ENCODE measurements around the gene TIPARP.

The TIPARP gene, protein sequence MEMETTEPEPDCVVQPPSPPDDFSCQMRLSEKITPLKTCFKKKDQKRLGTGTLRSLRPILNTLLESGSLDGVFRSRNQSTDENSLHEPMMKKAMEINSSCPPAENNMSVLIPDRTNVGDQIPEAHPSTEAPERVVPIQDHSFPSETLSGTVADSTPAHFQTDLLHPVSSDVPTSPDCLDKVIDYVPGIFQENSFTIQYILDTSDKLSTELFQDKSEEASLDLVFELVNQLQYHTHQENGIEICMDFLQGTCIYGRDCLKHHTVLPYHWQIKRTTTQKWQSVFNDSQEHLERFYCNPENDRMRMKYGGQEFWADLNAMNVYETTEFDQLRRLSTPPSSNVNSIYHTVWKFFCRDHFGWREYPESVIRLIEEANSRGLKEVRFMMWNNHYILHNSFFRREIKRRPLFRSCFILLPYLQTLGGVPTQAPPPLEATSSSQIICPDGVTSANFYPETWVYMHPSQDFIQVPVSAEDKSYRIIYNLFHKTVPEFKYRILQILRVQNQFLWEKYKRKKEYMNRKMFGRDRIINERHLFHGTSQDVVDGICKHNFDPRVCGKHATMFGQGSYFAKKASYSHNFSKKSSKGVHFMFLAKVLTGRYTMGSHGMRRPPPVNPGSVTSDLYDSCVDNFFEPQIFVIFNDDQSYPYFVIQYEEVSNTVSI

DNA sequence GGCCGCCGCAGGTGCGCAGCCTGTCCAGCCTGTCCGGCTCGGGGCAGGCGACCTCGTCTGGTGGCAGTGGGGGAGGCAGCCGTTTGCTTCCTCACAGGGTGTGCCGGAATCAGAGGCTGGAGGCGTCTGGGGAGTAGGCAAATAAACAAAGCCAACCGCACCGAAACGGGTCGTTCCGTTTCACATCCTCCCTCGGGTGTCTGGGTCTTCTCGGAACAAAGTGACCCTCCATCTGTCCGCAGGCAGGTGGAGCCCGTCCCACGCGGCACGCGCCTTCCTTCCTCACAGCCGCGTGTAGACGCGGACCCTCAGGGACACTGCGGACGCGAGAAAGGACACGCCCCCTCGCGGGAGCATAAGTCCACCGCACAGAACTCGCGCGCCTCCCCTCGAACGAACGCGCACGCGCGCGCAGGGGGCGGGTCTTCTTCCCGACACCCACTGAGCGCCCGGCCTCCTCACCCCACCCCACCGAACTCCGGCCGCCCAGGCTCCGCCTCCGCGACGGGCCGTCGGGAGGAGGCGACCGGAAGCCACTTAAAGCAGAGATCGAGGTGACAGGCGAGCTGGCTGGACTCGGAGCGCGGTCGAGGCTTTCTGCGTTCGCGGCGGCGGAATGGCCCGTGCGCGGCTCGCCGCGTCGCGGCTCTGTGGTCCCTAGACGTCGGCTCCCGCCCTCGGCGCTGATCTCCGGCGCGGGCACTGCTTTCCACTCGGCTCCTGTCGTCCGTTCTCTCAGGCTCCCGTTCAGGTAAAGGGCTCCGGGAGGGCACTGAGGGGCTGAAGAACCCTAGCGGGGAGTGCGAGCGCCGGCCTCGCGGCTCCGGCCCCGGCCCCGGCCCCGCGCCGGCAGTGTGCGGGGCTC, at the start of gene TIPARP:
TSS of gene TIPARP (plus strand) at position 545 of the 865 bp plus-strand sequence. CDS start 3,108 bp downstream, outside the sequence.
- peak; percentile 94 to 97 for DNase-seq (ENCODE audit: low read depth in 2 of 2)

DNA sequence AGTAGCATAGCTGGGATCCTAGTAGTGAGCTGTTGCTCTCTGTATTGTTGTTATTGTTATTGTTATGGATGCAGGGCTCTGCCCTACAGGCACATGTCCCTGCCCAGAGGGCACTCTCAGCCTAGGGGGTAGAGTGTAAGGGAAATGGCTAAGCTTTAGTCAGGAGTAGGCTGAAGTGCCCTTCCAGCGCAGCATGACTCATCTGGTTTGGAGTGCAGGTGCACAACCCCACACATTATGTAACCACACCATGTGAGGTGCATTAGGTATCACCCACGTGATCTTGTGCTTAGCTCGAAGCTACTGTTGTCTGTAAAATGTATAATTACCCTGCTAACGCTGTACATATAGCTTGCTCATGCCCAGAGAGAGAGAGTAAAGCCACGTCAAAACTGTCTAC, 48.3 kb upstream of the TIPARP start:
- no peak for DNase-seq (ENCODE audit: low read depth in 2 of 2)

DNA sequence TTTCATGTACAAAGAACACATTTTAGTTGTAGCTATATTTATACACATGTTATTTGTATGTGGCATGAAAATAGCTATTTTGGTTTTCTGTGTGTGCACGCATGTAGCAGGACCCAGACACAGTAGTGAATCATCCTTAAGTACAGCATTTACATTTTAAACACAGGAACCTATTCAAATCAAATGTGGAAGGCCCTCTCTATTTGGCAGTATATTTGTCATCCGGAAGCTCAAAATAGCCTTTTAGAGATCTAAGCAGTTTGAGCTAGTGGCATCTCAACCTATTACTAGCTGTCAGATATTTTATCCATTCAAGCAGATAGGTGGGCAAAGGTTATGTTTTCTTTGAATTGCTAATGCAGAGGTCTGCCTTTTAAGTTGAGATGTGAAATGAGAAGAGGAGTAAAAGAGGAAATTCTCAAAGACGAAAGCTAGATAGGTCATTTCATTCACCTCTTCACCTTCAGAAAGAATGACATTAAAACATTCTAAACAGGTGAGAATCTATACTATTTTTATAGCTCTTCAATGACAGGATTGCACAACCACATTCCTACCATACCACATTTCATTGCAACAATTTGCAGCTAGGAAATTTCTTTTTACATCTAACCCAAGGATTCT, 46.3 kb upstream of the TIPARP start:
- DNase-seq (ENCODE audit: low read depth in 2 of 2) = no peak

DNA sequence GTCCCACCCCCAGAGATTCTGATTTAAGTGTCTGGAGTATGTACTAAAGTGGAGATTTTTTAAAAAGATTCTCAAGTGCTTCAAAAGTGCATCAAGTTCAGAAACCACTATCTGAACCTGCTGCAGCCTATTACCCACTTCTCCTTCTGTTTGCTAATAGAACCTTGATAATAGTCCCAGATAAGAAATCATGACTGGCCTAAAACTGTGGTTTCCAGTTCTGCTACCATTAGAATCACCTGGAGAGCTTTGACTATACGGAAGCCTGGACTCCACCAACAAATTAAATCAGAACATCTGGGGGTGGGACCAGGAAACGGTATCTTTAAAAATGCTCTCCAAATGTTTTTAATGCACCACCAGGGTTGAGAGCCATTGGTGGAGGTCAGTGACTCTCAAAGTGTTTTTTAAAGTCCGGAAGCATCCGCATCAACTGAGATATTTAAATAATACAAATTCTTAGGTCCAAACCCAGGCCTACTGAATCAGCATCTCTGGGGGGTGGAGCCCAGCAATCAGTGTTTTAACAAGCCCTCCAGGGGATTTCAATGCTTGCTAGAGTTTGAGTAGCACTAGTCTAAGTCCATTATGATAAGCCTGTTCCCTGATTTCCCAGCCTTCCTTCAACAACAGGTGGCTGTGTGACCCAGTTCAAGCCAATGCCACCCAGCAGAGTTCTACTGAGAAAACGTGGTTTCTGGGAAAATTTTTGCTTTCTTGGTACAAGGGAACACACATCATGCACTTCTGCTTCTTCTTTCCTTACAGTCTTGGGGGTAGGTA, 45.4 kb upstream of the TIPARP start:
- no peak for DNase-seq (ENCODE audit: low read depth in 2 of 2)

DNA sequence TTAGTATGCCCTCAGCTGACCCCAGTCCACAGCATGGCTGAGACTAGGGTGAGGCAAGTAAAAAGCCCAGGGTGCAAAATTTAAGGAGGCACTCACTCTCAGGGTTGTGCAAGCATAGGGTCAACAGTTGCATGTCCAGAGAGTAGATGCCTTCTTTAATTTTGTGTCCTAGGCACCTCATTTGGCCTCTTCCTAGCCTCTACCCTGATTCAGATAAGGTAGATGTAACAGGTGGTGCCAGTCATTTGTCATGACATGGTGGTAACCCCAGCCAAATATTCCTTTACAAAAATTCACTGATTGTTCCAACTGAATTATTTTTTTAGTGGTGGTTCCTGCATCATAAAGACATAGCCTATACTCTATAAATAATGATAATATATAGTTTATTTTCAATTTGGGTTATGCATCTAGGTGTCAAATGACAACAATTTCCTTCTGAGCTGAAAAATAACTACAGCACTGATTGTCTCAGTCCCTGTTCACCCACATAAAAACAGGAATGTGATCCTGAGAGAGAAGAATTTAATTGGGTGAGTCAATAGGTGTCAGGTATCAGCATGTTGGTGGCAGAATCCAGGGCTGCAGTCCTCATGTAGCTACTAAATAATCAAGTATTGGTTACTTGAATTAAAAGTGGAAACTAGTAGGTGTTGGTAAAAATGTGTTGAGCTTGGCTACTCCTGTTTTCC, 44.2 kb upstream of the TIPARP start:
- DNase-seq (ENCODE audit: low read depth in 2 of 2) = no peak

DNA sequence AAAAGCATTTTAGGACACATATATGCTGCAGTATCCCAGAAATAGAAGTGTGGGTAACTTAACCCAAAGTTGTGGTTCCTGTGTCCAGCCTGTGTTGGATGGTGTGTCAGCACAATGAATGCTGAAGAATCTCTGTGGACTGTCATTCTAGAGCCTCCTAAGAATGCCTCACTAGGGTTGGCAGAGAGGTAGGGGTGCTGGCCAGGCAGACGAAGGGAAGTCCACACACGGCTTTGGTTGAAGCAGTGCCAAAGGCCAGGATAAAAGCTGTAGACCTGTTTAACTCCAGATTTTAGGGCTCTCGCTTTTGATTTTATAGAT, 43.7 kb upstream of the TIPARP start:
- DNase-seq (ENCODE audit: low read depth in 2 of 2) = no peak

DNA sequence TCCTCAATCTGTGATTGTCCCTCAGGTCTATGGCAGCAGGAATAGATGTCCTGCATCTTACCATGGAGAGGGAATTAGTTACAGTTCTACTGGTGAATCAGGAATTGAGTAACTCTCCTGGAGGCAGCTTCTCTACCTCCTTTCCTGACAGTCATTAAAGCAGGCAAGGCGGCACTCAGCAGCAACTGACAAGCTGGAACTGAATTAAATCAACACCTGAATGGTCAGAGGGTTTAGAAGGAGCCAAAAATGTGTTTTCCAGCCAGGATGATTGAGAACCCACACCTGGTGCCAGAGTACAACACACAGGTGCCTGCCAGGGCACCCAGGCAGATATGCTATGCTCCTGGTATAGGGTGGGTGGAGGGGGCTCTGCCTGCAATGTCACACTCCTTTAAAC, 43.1 kb upstream of the TIPARP start:
- DNase-seq (ENCODE audit: low read depth in 2 of 2) = no peak

DNA sequence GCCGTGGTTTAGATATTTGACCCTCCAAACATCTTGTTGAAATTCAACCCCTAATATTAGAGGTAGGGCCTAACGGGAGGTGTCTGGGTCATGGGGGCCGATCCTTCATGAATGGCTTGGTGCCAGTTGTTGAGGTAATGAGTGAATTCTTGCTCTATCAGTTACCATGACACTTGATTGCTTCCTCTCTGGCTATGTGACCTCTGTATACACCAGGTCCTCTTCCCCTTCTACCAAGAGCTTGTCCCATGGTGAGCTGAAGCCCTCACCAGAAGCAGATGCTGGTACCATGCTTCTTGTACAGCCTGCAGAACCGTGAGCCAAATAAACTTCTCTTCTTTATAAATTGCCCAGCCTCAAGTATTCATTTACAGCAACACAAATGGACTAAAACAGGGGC, 41.8 kb upstream of the TIPARP start:
- DNase-seq (ENCODE audit: low read depth in 2 of 2) = no peak

DNA sequence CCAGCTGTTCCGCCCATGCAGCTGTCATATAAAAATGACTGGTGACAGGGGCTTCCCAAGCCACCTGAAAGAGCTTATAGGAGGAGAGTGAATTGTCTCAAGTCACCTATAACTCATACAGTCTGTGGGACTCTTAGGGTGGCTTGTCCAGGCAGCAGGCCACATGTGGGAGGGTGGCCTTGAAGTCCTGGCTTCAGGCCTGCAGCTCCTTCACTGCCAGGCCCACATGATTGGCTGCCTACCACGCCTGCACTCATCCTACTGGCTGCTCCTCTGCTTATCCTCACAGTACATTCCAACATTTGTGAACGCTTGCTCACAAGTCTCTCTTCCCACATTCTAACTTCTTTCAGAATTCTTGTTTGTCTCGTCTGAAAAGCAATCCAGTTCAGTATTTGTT, 41.1 kb upstream of the TIPARP start:
- DNase-seq (ENCODE audit: low read depth in 2 of 2) = no peak

DNA sequence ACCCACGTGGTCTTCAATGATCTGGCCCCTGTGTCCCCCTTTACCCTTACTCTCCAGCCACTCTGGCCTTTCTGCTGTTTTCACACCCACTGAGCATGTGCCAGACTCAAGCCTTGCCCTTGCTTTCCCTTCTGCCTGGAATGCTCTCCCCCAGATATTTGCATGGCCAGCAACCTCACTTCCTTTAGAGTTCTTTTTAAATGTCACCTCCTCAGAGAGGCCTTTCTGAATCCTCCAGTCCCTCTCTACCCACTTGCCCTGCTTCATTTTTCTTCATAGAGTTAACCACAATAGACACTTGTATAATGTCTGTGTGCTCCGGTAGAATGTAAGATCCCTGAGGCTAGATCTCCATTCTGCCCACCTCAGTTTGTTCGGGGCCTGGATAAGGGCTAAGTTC, 39.4 kb upstream of the TIPARP start:
- no peak for DNase-seq (ENCODE audit: low read depth in 2 of 2)

DNA sequence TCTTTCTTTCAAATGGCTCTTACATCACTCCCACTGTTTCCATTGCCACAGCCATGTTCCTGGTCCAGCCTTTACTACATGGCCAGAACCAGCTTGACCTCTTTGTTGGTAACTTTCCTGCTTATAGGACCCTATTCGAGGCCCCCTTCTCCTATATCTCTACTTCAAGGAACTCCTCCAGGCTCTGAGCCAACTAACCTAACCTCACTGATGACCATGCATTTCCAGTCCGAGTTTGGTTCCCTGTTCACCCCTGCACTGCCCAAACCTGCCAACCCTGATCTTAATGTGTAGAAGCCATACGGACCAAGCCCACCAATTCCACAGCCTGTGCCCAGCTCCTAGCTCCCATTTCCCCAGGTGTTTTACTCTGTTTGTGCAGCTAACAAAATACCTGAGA, 38.4 kb upstream of the TIPARP start:
- DNase-seq (ENCODE audit: low read depth in 2 of 2) = no peak

DNA sequence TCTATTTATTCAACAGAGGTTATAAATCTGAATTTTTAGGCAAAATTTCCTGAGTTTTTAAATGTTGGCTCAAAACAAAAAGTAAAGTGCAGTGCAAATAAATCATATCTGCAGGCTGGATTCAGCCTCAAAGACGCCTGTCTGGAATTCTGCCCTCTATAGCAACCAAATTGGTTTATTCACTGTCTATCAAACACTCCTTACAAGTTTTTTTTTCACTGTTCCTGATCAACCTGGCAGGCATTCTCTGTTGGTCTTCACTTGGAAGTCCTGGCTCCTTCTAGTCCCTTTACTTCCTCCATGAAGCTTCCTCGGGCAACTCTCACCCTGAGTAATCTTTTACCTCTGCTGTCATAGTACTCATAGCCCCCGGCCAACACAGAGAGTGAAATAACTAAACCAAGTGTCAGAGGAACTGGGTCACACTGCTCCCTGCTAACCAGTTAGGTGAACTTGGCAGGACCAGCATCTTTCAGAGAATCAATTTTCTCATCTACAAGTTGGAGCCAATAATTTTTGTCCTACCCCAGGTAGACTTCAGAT, 36.8 kb upstream of the TIPARP start:
- no peak for DNase-seq (ENCODE audit: low read depth in 2 of 2)

DNA sequence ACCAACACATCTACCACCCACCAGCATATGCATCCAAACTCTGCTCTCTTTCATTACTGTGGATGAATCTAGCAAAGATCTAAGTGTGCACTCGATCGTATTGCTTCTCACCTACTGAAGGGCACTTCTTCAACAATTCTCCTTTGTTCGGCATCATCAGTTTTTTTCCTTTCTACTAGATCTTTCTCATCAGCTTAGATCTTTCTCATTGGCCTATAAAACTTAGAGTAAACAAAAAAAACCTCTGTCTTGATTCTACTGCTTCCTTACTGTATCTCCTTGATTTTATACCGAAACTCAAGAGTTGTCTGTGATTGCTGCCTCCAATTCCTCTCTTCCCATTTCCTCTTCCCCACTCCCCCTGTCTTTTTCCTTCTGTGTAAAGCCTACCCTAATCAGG, 36.1 kb upstream of the TIPARP start:
- DNase-seq (ENCODE audit: low read depth in 2 of 2) = no peak

DNA sequence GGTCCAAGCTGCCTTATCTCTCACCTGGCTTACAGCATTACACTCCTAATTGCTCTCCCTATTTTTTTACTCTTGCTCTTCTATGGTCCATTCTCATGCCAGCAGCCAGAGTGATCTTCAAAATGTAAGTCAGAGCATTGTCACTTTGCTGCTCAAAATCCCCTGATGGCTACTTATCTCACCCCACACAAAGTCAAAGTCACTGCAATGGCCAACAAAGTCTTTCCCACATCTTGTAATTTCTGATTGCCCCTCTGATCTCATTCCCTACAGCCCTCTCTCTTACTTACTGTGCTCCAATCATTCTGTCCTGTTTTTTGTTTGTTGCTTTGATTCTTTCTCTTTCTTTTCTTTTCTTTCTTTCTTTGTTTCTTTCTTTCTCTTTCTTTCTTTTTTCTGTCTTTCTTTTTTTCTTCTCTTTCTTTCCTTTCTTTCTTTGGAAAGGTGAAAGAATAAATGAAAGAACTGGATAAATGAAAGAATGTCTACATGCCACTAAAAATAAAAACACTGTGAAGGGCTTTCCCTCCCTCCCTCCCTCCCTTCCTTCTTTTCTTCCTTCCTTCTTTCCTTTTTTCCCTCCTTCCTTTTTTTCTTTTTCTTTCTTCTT, 34.9 kb upstream of the TIPARP start:
- DNase-seq (ENCODE audit: low read depth in 2 of 2) = no peak

DNA sequence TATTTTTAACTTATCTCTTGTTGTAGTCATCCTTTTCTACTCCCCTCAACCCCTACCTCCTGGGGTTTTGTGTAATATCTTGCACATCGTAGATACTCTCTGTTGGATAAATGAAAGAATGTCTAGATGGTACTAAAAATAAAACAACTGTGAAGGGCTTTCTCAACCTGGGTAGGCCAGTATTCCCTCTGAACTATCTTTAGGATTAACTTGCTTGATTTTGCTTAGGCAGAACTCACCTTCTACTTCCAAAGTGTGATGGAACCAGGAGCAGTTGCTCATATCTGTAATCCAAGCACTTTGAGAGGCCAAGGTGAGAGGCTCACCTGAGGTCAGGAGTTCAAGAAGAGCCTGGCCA, 32.8 kb upstream of the TIPARP start:
- DNase-seq (ENCODE audit: low read depth in 2 of 2) = no peak

DNA sequence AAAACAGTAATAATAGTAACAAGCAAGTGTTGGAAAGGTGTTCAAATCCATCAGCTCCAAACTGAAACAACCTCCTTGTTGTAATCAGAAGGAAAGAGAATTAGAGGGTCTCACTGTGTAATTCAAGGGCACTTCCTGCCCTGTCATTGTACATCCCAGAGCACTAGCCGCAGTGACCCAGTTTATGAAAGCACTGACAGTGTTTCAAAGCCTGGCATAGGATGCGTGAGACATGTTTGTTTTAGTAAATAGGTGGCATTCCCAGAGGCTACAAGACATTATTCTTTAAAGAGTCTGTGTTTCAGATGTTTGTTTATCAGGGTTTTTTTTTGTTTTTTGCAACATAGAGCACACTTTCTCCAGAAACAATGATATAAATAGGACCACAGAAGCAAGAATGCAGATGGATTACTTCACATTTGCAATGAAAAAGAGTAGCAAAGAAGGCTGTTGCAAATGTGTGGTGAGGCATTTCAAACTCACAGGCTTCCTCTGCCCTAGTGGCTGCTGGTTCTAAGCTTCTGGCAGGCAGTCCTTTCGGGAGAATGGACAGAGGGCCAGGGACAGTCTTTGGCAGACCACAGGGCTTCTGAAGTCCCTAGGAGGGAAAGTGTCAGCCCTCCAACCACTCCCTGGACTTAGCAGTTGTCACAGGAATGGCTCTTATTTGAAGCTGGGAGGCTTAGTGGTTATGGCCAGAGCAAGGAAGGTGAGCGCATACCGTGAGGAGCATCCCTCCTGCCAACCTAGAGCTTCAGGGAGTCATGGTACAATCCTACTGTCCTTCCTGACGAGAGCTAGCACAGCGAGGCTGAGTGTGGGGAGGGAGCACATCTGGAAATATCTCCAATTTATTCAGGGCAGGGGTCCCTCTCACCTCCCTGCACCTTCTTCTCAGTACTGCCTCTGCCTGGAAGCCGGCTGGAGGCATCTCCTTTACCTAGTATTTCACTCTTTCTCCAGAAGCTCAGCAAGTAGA, 31.4 kb upstream of the TIPARP start:
- DNase-seq (ENCODE audit: low read depth in 2 of 2) = no peak

DNA sequence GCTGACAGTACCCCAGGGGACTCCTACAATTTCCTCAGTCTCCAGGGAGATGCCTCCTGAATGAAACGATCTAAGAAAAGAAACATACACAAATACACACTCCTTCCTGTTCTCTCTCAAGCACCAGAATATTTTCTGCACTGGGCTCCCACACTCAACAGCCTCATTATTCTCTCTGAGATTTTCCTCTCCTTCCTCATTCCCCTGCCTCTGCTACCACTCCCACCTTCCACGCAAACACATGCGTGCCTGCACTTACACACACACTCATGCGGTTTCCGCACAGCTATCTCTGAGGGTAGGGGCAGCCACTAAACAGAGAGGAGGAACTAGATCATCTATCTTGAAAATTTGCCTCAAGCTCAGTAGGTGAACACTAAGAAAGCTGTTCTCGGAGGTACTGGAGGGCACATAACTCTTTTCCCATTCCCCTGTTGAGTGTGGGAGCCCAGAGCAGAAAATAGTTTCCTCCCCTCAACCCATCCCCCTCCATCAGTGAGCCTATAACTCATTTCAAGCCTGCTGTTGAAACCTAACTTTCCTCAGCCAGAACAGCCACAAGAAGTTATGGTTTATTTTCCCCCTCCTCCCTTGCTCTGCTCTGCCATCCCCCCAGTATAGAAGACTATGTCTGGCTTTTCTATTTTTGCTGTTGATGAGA, 30.5 kb upstream of the TIPARP start:
- no peak for DNase-seq (ENCODE audit: low read depth in 2 of 2)

DNA sequence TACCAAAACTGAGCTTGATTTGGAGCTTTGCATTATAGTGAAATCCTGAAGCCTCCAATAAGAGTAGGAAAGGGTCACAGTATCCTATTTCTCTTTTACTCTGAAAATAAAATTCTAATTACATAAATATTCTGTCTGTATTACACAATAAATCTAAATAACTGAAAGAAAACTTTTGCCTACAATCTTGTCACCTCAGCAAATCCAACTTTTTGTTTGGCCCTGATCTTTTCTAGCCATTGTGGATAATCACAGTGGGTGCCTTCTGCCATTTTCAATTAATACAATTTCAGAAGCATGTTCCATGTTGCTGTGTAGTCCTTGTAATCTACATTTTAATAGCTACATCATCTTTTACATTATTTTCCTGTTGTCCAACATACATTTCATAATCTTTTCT, 29.4 kb upstream of the TIPARP start:
- no peak for DNase-seq (ENCODE audit: low read depth in 2 of 2)
